GM23338 (cell line): ENCODE results near the gene GNB1. TPM values are rescaled to one million over a fixed set of nuclear protein-coding genes. Genes with fewer than 3 reads are reported as not detected.

Experiments
- ATAC-seq: fragments of 200-7000 bp; cut with Tn5 transposase; 3 replicates; pipeline ENCODE4 v1.9.1; 2020
- DNase-seq: peaks from one replicate; pipeline ENCODE4 v3.0.0-alpha.2; 2015; ENCODE audit warnings: low spot score
- H2AFZ ChIP-seq: fragments of 200-600 bp; sonication (generic); 2 replicates; pipeline ENCODE4 v1.8.0; 2016; ENCODE audit warnings: antibody characterized with exemption, mild to moderate bottlenecking, moderate library complexity
- H3F3A ChIP-seq: fragments of 200-600 bp; sonication (generic); replicated peaks from 2 replicates; pipeline ENCODE4 v1.8.0; 2017; ENCODE audit warnings: antibody characterized with exemption, mixed run types, low read depth
- H3K27ac ChIP-seq: fragments of 200-600 bp; sonication (generic); 2 replicates; pipeline ENCODE4 v1.6.1; 2016; ENCODE audit warnings: low read depth
- H3K27me3 ChIP-seq: fragments of 200-600 bp; sonication (generic); 2 replicates; pipeline ENCODE4 v1.8.0; 2016; ENCODE audit warnings: mild to moderate bottlenecking, mixed run types, moderate library complexity; ENCODE audit not compliant: insufficient read depth
- H3K36me3 ChIP-seq: fragments of 200-600 bp; sonication (generic); 2 replicates; pipeline ENCODE4 v1.8.0; 2016; ENCODE audit warnings: mild to moderate bottlenecking; ENCODE audit not compliant: insufficient read depth
- H3K4me1 ChIP-seq: fragments of 200-600 bp; sonication (generic); 2 replicates; pipeline ENCODE4 v1.8.0; 2016; ENCODE audit warnings: mild to moderate bottlenecking, moderate library complexity; ENCODE audit not compliant: insufficient read depth
- H3K4me2 ChIP-seq: fragments of 200-600 bp; sonication (generic); 2 replicates; pipeline ENCODE4 v1.7.1; 2017; ENCODE audit warnings: mixed run types
- H3K4me3 ChIP-seq: fragments of 200-600 bp; sonication (generic); 2 replicates; pipeline ENCODE4 v1.6.1; 2016; ENCODE audit warnings: mixed run types
- H3K79me2 ChIP-seq: fragments of 200-600 bp; sonication (generic); replicated peaks from 2 replicates; pipeline ENCODE4 v1.8.0; 2017; ENCODE audit warnings: mild to moderate bottlenecking; ENCODE audit not compliant: insufficient read depth
- H3K9me2 ChIP-seq: fragments of 200-600 bp; sonication (generic); 2 replicates; pipeline ENCODE4 v1.8.0; 2017; ENCODE audit not compliant: insufficient read depth
- H4K20me1 ChIP-seq: fragments of 200-600 bp; sonication (generic); replicated peaks from 2 replicates; pipeline ENCODE4 v1.8.0; 2017; ENCODE audit warnings: mild to moderate bottlenecking; ENCODE audit not compliant: insufficient read depth
- H3K27ac Mint-ChIP-seq: 2 replicates; pipeline ENCODE4 v1.8.0; 2020; ENCODE audit warnings: inconsistent platforms, mild to moderate bottlenecking, moderate library complexity, mixed read lengths
- H3K27me3 Mint-ChIP-seq: 3 replicates; pipeline ENCODE4 v1.8.0; 2022; ENCODE audit warnings: low read depth, mild to moderate bottlenecking, moderate library complexity, mixed read lengths, inconsistent platforms; ENCODE audit not compliant: insufficient read depth, poor library complexity
- H3K36me3 Mint-ChIP-seq: 3 replicates; pipeline ENCODE4 v1.8.0; 2021; ENCODE audit warnings: low read depth, mild to moderate bottlenecking, inconsistent platforms, moderate library complexity, mixed read lengths
- H3K4me1 Mint-ChIP-seq: 3 replicates; pipeline ENCODE4 v1.8.0; 2020; ENCODE audit warnings: mild to moderate bottlenecking, inconsistent platforms, mixed read lengths
- H3K4me3 Mint-ChIP-seq: 3 replicates; pipeline ENCODE4 v1.8.0; 2021; ENCODE audit warnings: moderate library complexity, mild to moderate bottlenecking, inconsistent platforms, mixed read lengths
- H3K9me3 Mint-ChIP-seq: 3 replicates; pipeline ENCODE4 v1.8.0; 2020; ENCODE audit warnings: moderate library complexity, mild to moderate bottlenecking, inconsistent platforms, mixed read lengths
- CREB1 ChIP-seq: fragments of 250-450 bp; sonication (Bioruptor Pico); IDR thresholded peaks from 2 replicates; pipeline ENCODE4 v1.5.0; 2020; ENCODE audit warnings: low read depth, mild to moderate bottlenecking, moderate library complexity
- EZH2 ChIP-seq: fragments of 200-600 bp; sonication (generic); IDR thresholded peaks from one replicate; pipeline ENCODE4 v1.8.0; 2017; ENCODE audit warnings: antibody characterized with exemption, mild to moderate bottlenecking, low read depth; ENCODE audit not compliant: unreplicated experiment
- EZH2phosphoT487 ChIP-seq: fragments of 200-600 bp; sonication (generic); IDR thresholded peaks from one replicate; pipeline ENCODE4 v1.8.1; 2018; ENCODE audit warnings: antibody characterized with exemption; ENCODE audit not compliant: unreplicated experiment
- NANOG ChIP-seq: IDR thresholded peaks from 2 replicates; pipeline ENCODE4 v1.6.1; 2016; ENCODE audit warnings: antibody characterized with exemption, borderline replicate concordance
- POLR2AphosphoS5 ChIP-seq: IDR thresholded peaks from 2 replicates; pipeline ENCODE4 v1.6.1; 2016; ENCODE audit warnings: antibody characterized with exemption, low read depth
- ZNF114 ChIP-seq: fragments of 250-450 bp; sonication (Bioruptor Pico); IDR thresholded peaks from 2 replicates; pipeline ENCODE4 v1.5.0; 2020; ENCODE audit warnings: mild to moderate bottlenecking, moderate library complexity
- ZNF462 ChIP-seq: fragments of 250-450 bp; sonication (Bioruptor Pico); IDR thresholded peaks from 2 replicates; pipeline ENCODE4 v1.5.0; 2020; ENCODE audit warnings: mild to moderate bottlenecking, moderate library complexity
- polyA plus RNA-seq: library from polyadenylated mRNA; unstranded; fragments of >200 nt; fragmentation: Nextera tagmentation; extraction: Ambion mirVana; gene quantifications from 2 replicates; pipeline ENCODE4 v1.2.1, GENCODE V29; 2016
- total RNA-seq: library from RNA; depleted of rRNA; stranded (reverse); fragments of >200 nt; shearing (Covaris generic); gene quantifications from 2 replicates; pipeline ENCODE4 v1.2.3, GENCODE V29; 2014

GNB1 gene
- total and polyA plus RNA-seq, 2 experiments from 2014 or later: 65.4 to 138 TPM

- TF ChIP-seq ZNF462 (no peak), POLR2AphosphoS5 (no peak)
Measured at GRCh38 chr1:1914971-1915692, 24.2 kb upstream of the GNB1 start, which contains the start of gene CALML6 (continued).

GRCh38 chr1:1914101-1914970 lies 23.4 kb upstream of the GNB1 start:
- H4K20me1 ChIP-seq: no peaks in the 10 kb centered on the region
- H2AFZ ChIP-seq: no peak overlapping the region
- H3K4me2 ChIP-seq: no peak overlapping the region
- Mint-ChIP-seq H3K27me3 (peaks cover 7% of the 10 kb centered on the region), H3K4me1 (peaks cover 17% of the 10 kb centered on the region), H3K9me3 (no peaks in the 10 kb centered on the region), H3K4me3 (no peak overlapping the region), H3K36me3 (no peaks in the 10 kb centered on the region; the same call in 1 of the 3 replicates), H3K27ac (no peak overlapping the region)
- H3K36me3 ChIP-seq: no peaks in the 10 kb centered on the region
- H3K4me3 ChIP-seq: no peak overlapping the region
- no peak for ATAC-seq
- no peaks in the 10 kb centered on the region for H3K9me2 ChIP-seq
- H3K27ac ChIP-seq: no peak overlapping the region
- peaks cover 5% of the 10 kb centered on the region; the same call in 1 of the 2 replicates for H3K4me1 ChIP-seq
- 0 out of 2 replicates have a peak, but pooled peaks cover 6% of the 10 kb centered on the region for H3F3A ChIP-seq
- no peaks in the 10 kb centered on the region for H3K79me2 ChIP-seq
- no peaks in the 10 kb centered on the region for H3K27me3 ChIP-seq
- DNase-seq: no peak
- TF ChIP-seq ZNF114 (CRISPR knock-in tag) (no peak), CREB1 (CRISPR knock-in tag) (no peak), EZH2 (no peak), ZNF462 (no peak), NANOG (no peak), EZH2phosphoT487 (no peak)
